ENCODE data around the gene CNTFR.

- TF ChIP-seq CTCF (IDR thresholded peaks at IDR 0.05 in 4 of 5, conservative IDR thresholded peaks at IDR 0.05 in 1 of 5): peak; percentile 52 to 78 (median 65)
- TF ChIP-seq POLR2A (IDR thresholded peaks at IDR 0.05): no peak
Observed at GRCh38 chr9:34546834-34547827, 42.4 kb downstream of the CNTFR start.
